Muscle of arm (tissue), 12 donors: Measurements from ENCODE around the gene DRAM1. TPM values are rescaled to one million over a fixed set of nuclear protein-coding genes. Genes with fewer than 3 reads are reported as not detected.
"Not testable (repeated sequence)": the region's sequence is repeated elsewhere in the genome, so short reads cannot be mapped to it uniquely, and the experiment has no call there.

ENCODE experiments used
- DNase-seq: peaks from one replicate; pipeline ENCODE4 v3.0.0-alpha.2; 2013
- polyA plus RNA-seq, 12 donors: library from polyadenylated mRNA; unstranded; fragments of 120-200 nt; gene quantifications; one replicate each; pipeline ENCODE4 v1.2.1, GENCODE V29; 2013; ENCODE audit not compliant: insufficient read length in 12 of 12

Gene DRAM1
- polyA plus RNA-seq, 12 donors: 2.4 to 9.4 (median 4.1) TPM; not detected in 1

GRCh38 chr12:101857043-101857558 is 20.3 kb upstream of the DRAM1 start:
- DNase-seq: no peak

GRCh38 chr12:101858361-101858760 is 19.0 kb upstream of the DRAM1 start:
- no peak for DNase-seq

- no peak for DNase-seq
Observed at GRCh38 chr12:101859664-101860607, 17.4 kb upstream of the DRAM1 start.

- not testable (repeated sequence) for DNase-seq
Observed at GRCh38 chr12:101861688-101862087, 15.7 kb upstream of the DRAM1 start.

GRCh38 chr12:101862245-101862644 is 15.1 kb upstream of the DRAM1 start:
- no peak for DNase-seq

- no peak for DNase-seq
Observed at GRCh38 chr12:101863981-101864380, 13.4 kb upstream of the DRAM1 start.

- no peak for DNase-seq
Observed at GRCh38 chr12:101866615-101867373, 10.6 kb upstream of the DRAM1 start.

- DNase-seq: not testable (repeated sequence)
Observed at GRCh38 chr12:101867619-101868018, 9.8 kb upstream of the DRAM1 start.

GRCh38 chr12:101870925-101871324 is 6.5 kb upstream of the DRAM1 start:
- no peak for DNase-seq

- no peak for DNase-seq
Observed at GRCh38 chr12:101875162-101875561, 2.2 kb upstream of the DRAM1 start.

- peak; percentile 10 for DNase-seq
Observed at GRCh38 chr12:101876322-101876860, 989 bp upstream of the DRAM1 start.

GRCh38 chr12:101877806-101878242 is 444 bp downstream of the DRAM1 start:
- DNase-seq: peak; percentile 31

GRCh38 chr12:101878243-101878821 is 952 bp downstream of the DRAM1 start:
- DNase-seq: peak; percentile 12

- DNase-seq: no peak
Observed at GRCh38 chr12:101880769-101881168, 3.4 kb downstream of the DRAM1 start.

GRCh38 chr12:101881228-101881627 is 3.8 kb downstream of the DRAM1 start:
- no peak for DNase-seq

- DNase-seq: no peak
Observed at GRCh38 chr12:101884174-101884573, 6.8 kb downstream of the DRAM1 start.

- DNase-seq: not testable (repeated sequence)
Observed at GRCh38 chr12:101884781-101885340, 7.5 kb downstream of the DRAM1 start.

GRCh38 chr12:101885912-101886561 is 8.7 kb downstream of the DRAM1 start:
- no peak for DNase-seq

GRCh38 chr12:101889211-101889752 is 11.9 kb downstream of the DRAM1 start:
- no peak for DNase-seq

- DNase-seq: peak; percentile 12
Observed at GRCh38 chr12:101891462-101891971, 14.1 kb downstream of the DRAM1 start.
